WTC11 (cell line): ENCODE results near the gene PKP3. TPM values are rescaled to one million over a fixed set of nuclear protein-coding genes. Genes with fewer than 3 reads are reported as not detected.
"Not testable (repeated sequence)": the region's sequence is repeated elsewhere in the genome, so short reads cannot be mapped to it uniquely, and the experiment has no call there.

Experiments used
- ATAC-seq: fragments of 200-7000 bp; cut with Tn5 transposase; 2 replicates; pipeline ENCODE4 v1.10.0; 2021; ENCODE audit warnings: mild to moderate bottlenecking, moderate library complexity
- CTCF ChIA-PET: fragments of 300-600 bp; sonication (Branson Sonifier 250); formaldehyde crosslinking; loops from one replicate; lab custom pipeline; 2021; ENCODE audit warnings: antibody characterized with exemption; lab: Charles Lee
- POLR2A ChIA-PET: fragments of 350-600 bp; sonication (Branson Sonifier 250); formaldehyde crosslinking; loops from one replicate; lab custom pipeline; 2021; ENCODE audit warnings: antibody characterized with exemption; lab: Charles Lee
- DNase-seq: peaks from one replicate; pipeline ENCODE4 v3.0.0; 2021; ENCODE audit warnings: low spot score
- H3K27ac Mint-ChIP-seq: 2 replicates; pipeline ENCODE4 v1.8.0; 2021; ENCODE audit warnings: mixed read lengths
- H3K27me3 Mint-ChIP-seq: 2 replicates; pipeline ENCODE4 v1.8.0; 2021; ENCODE audit warnings: low read depth, mild to moderate bottlenecking, moderate library complexity, mixed read lengths
- H3K36me3 Mint-ChIP-seq: 2 replicates; pipeline ENCODE4 v1.8.0; 2021; ENCODE audit warnings: mixed read lengths
- H3K4me1 Mint-ChIP-seq: 2 replicates; pipeline ENCODE4 v1.8.0; 2022; ENCODE audit warnings: mixed read lengths
- H3K4me3 Mint-ChIP-seq: 2 replicates; pipeline ENCODE4 v1.8.0; 2021; ENCODE audit warnings: mild to moderate bottlenecking, moderate library complexity, mixed read lengths
- H3K9me3 Mint-ChIP-seq: 2 replicates; pipeline ENCODE4 v1.8.0; 2021; ENCODE audit warnings: mixed read lengths
- CBFB ChIP-seq: sonication (generic); formaldehyde crosslinking; IDR thresholded peaks from 2 replicates; pipeline ENCODE4 v1.8.1; 2022; ENCODE audit warnings: mild to moderate bottlenecking, low read depth, missing genetic modification reagents
- CTCF ChIP-seq: fragments of 200-600 bp; IDR thresholded peaks from 2 replicates; pipeline ENCODE4 v1.8.0; 2022; ENCODE audit warnings: antibody characterized with exemption
- E2F4 ChIP-seq: sonication (generic); formaldehyde crosslinking; IDR thresholded peaks from 2 replicates; pipeline ENCODE4 v1.8.1; 2022; ENCODE audit warnings: low read depth, mild to moderate bottlenecking, moderate library complexity, missing genetic modification reagents, borderline replicate concordance
- FOXK1 ChIP-seq: sonication (generic); formaldehyde crosslinking; IDR thresholded peaks from 2 replicates; pipeline ENCODE4 v1.8.0; 2022; ENCODE audit warnings: mild to moderate bottlenecking, moderate library complexity, missing genetic modification reagents
- FOXP1 ChIP-seq: sonication (generic); formaldehyde crosslinking; IDR thresholded peaks from 2 replicates; pipeline ENCODE4 v1.8.0; 2022; ENCODE audit warnings: missing genetic modification reagents, mild to moderate bottlenecking, moderate library complexity, borderline replicate concordance
- HMGXB4 ChIP-seq: sonication (generic); formaldehyde crosslinking; IDR thresholded peaks from 2 replicates; pipeline ENCODE4 v1.8.1; 2023; ENCODE audit warnings: mild to moderate bottlenecking, moderate library complexity, missing genetic modification reagents
- IRF2 ChIP-seq: sonication (generic); formaldehyde crosslinking; IDR thresholded peaks from 2 replicates; pipeline ENCODE4 v1.8.0; 2022; ENCODE audit warnings: low read depth, missing genetic modification reagents, borderline replicate concordance
- JUN ChIP-seq: sonication (generic); formaldehyde crosslinking; IDR thresholded peaks from 2 replicates; pipeline ENCODE4 v1.8.0; 2023; ENCODE audit warnings: mild to moderate bottlenecking, missing genetic modification reagents
- MXD4 ChIP-seq: fragments of 250-450 bp; sonication (Bioruptor Pico); IDR thresholded peaks from 2 replicates; pipeline ENCODE4 v1.8.0; 2021; ENCODE audit warnings: mild to moderate bottlenecking, moderate library complexity, borderline replicate concordance
- RORB ChIP-seq: fragments of 250-450 bp; sonication (Bioruptor Pico); IDR thresholded peaks from 2 replicates; pipeline ENCODE4 v1.9.0; 2021; ENCODE audit warnings: mild to moderate bottlenecking
- SP1 ChIP-seq: sonication (generic); formaldehyde crosslinking; conservative IDR thresholded peaks from 2 replicates; pipeline ENCODE4 v1.8.1; 2022; ENCODE audit warnings: missing genetic modification reagents
- TEAD1 ChIP-seq: sonication (generic); formaldehyde crosslinking; IDR thresholded peaks from 2 replicates; pipeline ENCODE4 v1.8.0; 2022; ENCODE audit warnings: mild to moderate bottlenecking, missing genetic modification reagents
- TEAD4 ChIP-seq: sonication (generic); formaldehyde crosslinking; IDR thresholded peaks from 2 replicates; pipeline ENCODE4 v1.8.0; 2022; ENCODE audit warnings: mild to moderate bottlenecking, missing genetic modification reagents
- ZNF281 ChIP-seq: sonication (generic); formaldehyde crosslinking; IDR thresholded peaks from 2 replicates; pipeline ENCODE4 v1.8.0; 2023; ENCODE audit warnings: mild to moderate bottlenecking, missing genetic modification reagents
- ZNF423 ChIP-seq: fragments of 250-450 bp; sonication (Bioruptor Pico); IDR thresholded peaks from 2 replicates; pipeline ENCODE4 v2.1.2; 2022; ENCODE audit warnings: mild to moderate bottlenecking, moderate library complexity
- ZNF512 ChIP-seq: sonication (generic); formaldehyde crosslinking; IDR thresholded peaks from 2 replicates; pipeline ENCODE4 v1.8.1; 2022; ENCODE audit warnings: missing genetic modification reagents, borderline replicate concordance
- total RNA-seq: library from RNA; stranded (reverse); gene quantifications from 3 replicates; pipeline ENCODE4 v1.2.3, GENCODE V29; 2021
- TF ChIP-seq, protein P1 (sequence below): sonication (generic); formaldehyde crosslinking; conservative IDR thresholded peaks from 2 replicates; pipeline ENCODE4 v1.8.1; 2022; ENCODE audit warnings: mild to moderate bottlenecking, missing genetic modification reagents

PKP3 gene
- total RNA-seq, 1 experiment from 2014 or later = 17.3 TPM

GRCh38 chr11:433641-434040, 39.6 kb downstream of the PKP3 start (continued):
- TF ChIP-seq CTCF (no peak), MXD4 (no peak), FOXP1 (CRISPR knock-in tag) (no peak), RORB (no peak)
- TF ChIP-seq, protein P1, sequence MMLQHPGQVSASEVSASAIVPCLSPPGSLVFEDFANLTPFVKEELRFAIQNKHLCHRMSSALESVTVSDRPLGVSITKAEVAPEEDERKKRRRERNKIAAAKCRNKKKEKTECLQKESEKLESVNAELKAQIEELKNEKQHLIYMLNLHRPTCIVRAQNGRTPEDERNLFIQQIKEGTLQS (CRISPR knock-in tag) = no peak

- no peak overlapping the region for H3K27ac Mint-ChIP-seq
- no peak; the same call in 1 of the 2 replicates for ATAC-seq
- no peaks in the 10 kb centered on the region for H3K27me3 Mint-ChIP-seq
- peaks cover 7% of the 10 kb centered on the region; the same call in 1 of the 2 replicates for H3K36me3 Mint-ChIP-seq
- no peak overlapping the region for H3K4me3 Mint-ChIP-seq
- TF ChIP-seq TEAD1 = no peak
- TF ChIP-seq JUN (CRISPR knock-in tag) = no peak
- TF ChIP-seq FOXK1 (CRISPR knock-in tag) = no peak
- no peak for TF ChIP-seq IRF2 (CRISPR knock-in tag)
- TF ChIP-seq CBFB (CRISPR knock-in tag) = no peak
- TF ChIP-seq ZNF281 (CRISPR knock-in tag) = no peak
- no peak for TF ChIP-seq HMGXB4 (CRISPR knock-in tag)
- no peak for TF ChIP-seq ZNF423 (CRISPR knock-in tag)
- no peak for TF ChIP-seq E2F4
- no peak for TF ChIP-seq SP1 (CRISPR knock-in tag)
- no peak for TF ChIP-seq ZNF512
- no peak for TF ChIP-seq TEAD4
- TF ChIP-seq, all 79 proteins: peak for 0
- POLR2A ChIA-PET = no interaction called here
- peaks cover 9% of the 10 kb centered on the region for H3K9me3 Mint-ChIP-seq
- CTCF ChIA-PET = no interaction called here
- DNase-seq = no peak
- H3K4me1 Mint-ChIP-seq = no peaks in the 10 kb centered on the region
These were observed 40.5 kb downstream of the PKP3 start for GRCh38 chr11:434496-434895.

- POLR2A ChIA-PET = interaction anchor here (0.6 kb wide), 2 partner anchors 15 to 689 kb away, joined by 3 to 5 read pairs; no protein-coding TSS in a partner anchor
- not testable (repeated sequence) for ATAC-seq
These were observed 41.2 kb downstream of the PKP3 start for GRCh38 chr11:434999-435740.

More at GRCh38 chr11:434999-435740, 41.2 kb downstream of the PKP3 start:
- H3K4me1 Mint-ChIP-seq, H3K27ac Mint-ChIP-seq, CTCF ChIA-PET, DNase-seq, H3K9me3 Mint-ChIP-seq, H3K27me3 Mint-ChIP-seq, H3K4me3 Mint-ChIP-seq, H3K36me3 Mint-ChIP-seq: not testable (repeated sequence)
